GM18519 (cell line): ENCODE results near the gene ERG28.
A peak's percentile ranks its signal among the peaks of the same experiment; 100 is the strongest.
"Not testable (repeated sequence)": the region's sequence is repeated elsewhere in the genome, so short reads cannot be mapped to it uniquely, and the experiment has no call there.

Source experiments
- ATAC-seq: cut with Tn5 transposase; IDR thresholded peaks from one replicate; pipeline ENCODE4 v1.9.1; 2021; ENCODE audit warnings: mild to moderate bottlenecking, moderate library complexity; ENCODE audit not compliant: unreplicated experiment, low FRiP score

The ERG28 gene

GRCh38 chr14:75660630-75661498 is at the start of gene ERG28, which contains the start of gene TTLL5:
TSS of gene ERG28 (minus strand) at chr14:75660876. CDS start at chr14:75657502, 3,374 bp downstream.
TSS of gene TTLL5 (plus strand) at chr14:75661246. CDS start at chr14:75663150, 1,904 bp downstream.
- ATAC-seq: peak; percentile 84

GRCh38 chr14:75709207-75709812 is 48.6 kb upstream of the ERG28 start:
- ATAC-seq: no peak

GRCh38 chr14:75705014-75705413 is 44.3 kb upstream of the ERG28 start:
- no peak for ATAC-seq

GRCh38 chr14:75703467-75703866 is 42.8 kb upstream of the ERG28 start:
- no peak for ATAC-seq

GRCh38 chr14:75702616-75703261 is 42.1 kb upstream of the ERG28 start:
- no peak for ATAC-seq

- no peak for ATAC-seq
Observed at GRCh38 chr14:75702122-75702521, 41.4 kb upstream of the ERG28 start.

- ATAC-seq: no peak
Observed at GRCh38 chr14:75700295-75700694, 39.6 kb upstream of the ERG28 start.

GRCh38 chr14:75699331-75699730 is 38.7 kb upstream of the ERG28 start:
- ATAC-seq: no peak

- no peak for ATAC-seq
Observed at GRCh38 chr14:75697918-75698317, 37.2 kb upstream of the ERG28 start.

- no peak for ATAC-seq
Observed at GRCh38 chr14:75697386-75697785, 36.7 kb upstream of the ERG28 start.

- ATAC-seq: not testable (repeated sequence)
Observed at GRCh38 chr14:75695025-75695424, 34.3 kb upstream of the ERG28 start.

- ATAC-seq: no peak
Observed at GRCh38 chr14:75690010-75690409, 29.3 kb upstream of the ERG28 start.

GRCh38 chr14:75689012-75689411 is 28.3 kb upstream of the ERG28 start:
- ATAC-seq: no peak

GRCh38 chr14:75685910-75686309 is 25.2 kb upstream of the ERG28 start:
- no peak for ATAC-seq

GRCh38 chr14:75675265-75675960 is 14.7 kb upstream of the ERG28 start:
- ATAC-seq: no peak

- ATAC-seq: no peak
Observed at GRCh38 chr14:75673345-75674035, 12.8 kb upstream of the ERG28 start.

GRCh38 chr14:75672605-75673192 is 12.0 kb upstream of the ERG28 start:
- no peak for ATAC-seq

GRCh38 chr14:75667099-75667765 is 6.6 kb upstream of the ERG28 start:
- no peak for ATAC-seq

GRCh38 chr14:75662966-75663365 is 2.3 kb upstream of the ERG28 start:
- no peak for ATAC-seq
